ENCODE data around the gene CLCN3.

GRCh38 chr4:169645627-169646026, 25.2 kb downstream of the CLCN3 start:
- TF ChIP-seq EP300 (IDR thresholded peaks at IDR 0.05; ENCODE audit: low read depth), result no peak
- no peak for TF ChIP-seq CTCF (IDR thresholded peaks at IDR 0.05)
- no peak for TF ChIP-seq POLR2AphosphoS5 (IDR thresholded peaks at IDR 0.05)

Measured in transverse colon (tissue), 4 donors.